Endothelial cell of umbilical vein (primary cell): ENCODE results near the gene RNGTT. TPM values are rescaled to one million over a fixed set of nuclear protein-coding genes. Genes with fewer than 3 reads are reported as not detected.

Experiments
- BruUV-seq: library from RNA; stranded (reverse); fragments of 400-500 nt; replicated peaks from 2 replicates; lab custom pipeline; 2021; lab: Mats Ljungman, UMichigan
- CTCF ChIA-PET: fragments of 300-600, 350-600 bp; sonication (Branson Sonifier 250); formaldehyde crosslinking; loops from one replicate; lab custom pipeline; 2021; ENCODE audit warnings: antibody characterized with exemption, inconsistent platforms; lab: Charles Lee
- POLR2A ChIA-PET: fragments of 300-600, 350-600 bp; sonication (Branson Sonifier 250); formaldehyde crosslinking; loops from one replicate; lab custom pipeline; 2021; ENCODE audit warnings: antibody characterized with exemption, inconsistent platforms; lab: Charles Lee
- DNase-seq: peaks from one replicate; pipeline ENCODE4 v3.0.0-alpha.2; 2011; ENCODE audit warnings: low read depth, low spot score
- FAIRE-seq: peaks from 2 replicates; lab custom pipeline; 2011; peaks lifted over from hg19 to GRCh38; lab: Jason Lieb, UNC
- H2AFZ ChIP-seq: 2 replicates; pipeline ENCODE4 v1.6.0; 2012; ENCODE audit warnings: low read depth, low read length, control low read depth, inconsistent platforms
- H3K27ac ChIP-seq: 2 replicates; pipeline ENCODE4 v1.5.1; 2011; ENCODE audit warnings: low read depth, mild to moderate bottlenecking, control low read depth, low read length, moderate library complexity; ENCODE audit not compliant: insufficient read depth
- H3K27me3 ChIP-seq, 2 experiments: 2 replicates each; pipeline versions ENCODE4 v1.6.0 to v1.6.1; 2011; ENCODE audit warnings: low read length in 2 of 2, mixed read lengths in 1 of 2; ENCODE audit not compliant: control insufficient read depth in 2 of 2, insufficient read depth in 2 of 2
- H3K36me3 ChIP-seq, 2 experiments: 2 replicates in 1 of 2; 3 replicates in 1 of 2; pipeline ENCODE4 v1.5.1; 2011; ENCODE audit warnings: low read length in 2 of 2, mild to moderate bottlenecking in 1 of 2, moderate library complexity in 1 of 2; ENCODE audit not compliant: control insufficient read depth in 2 of 2, insufficient read depth in 2 of 2; ENCODE audit errors: extremely low read depth in 1 of 2
- H3K4me1 ChIP-seq: 3 replicates; pipeline ENCODE4 v1.5.1; 2011; ENCODE audit warnings: mild to moderate bottlenecking, low read length; ENCODE audit not compliant: control insufficient read depth, insufficient read depth; ENCODE audit errors: extremely low read depth
- H3K4me2 ChIP-seq: 2 replicates; pipeline ENCODE4 v1.6.1; 2011; ENCODE audit warnings: low read length, control low read depth, mixed read lengths; ENCODE audit not compliant: insufficient read depth
- H3K4me3 ChIP-seq, 3 experiments: fragments of 200-600 bp in 1 of 3; sonication (generic), shearing (Covaris generic) in 1 of 3; replicated peaks in 1 of 3; 2 replicates each; pipeline ENCODE4 v1.5.1; 2011 to 2016; ENCODE audit warnings: control low read depth in 3 of 3, low read length in 3 of 3, mild to moderate bottlenecking in 2 of 3, inconsistent platforms in 1 of 3, low read depth in 1 of 3, moderate library complexity in 1 of 3; ENCODE audit not compliant: insufficient read depth in 1 of 3
- H3K79me2 ChIP-seq: 2 replicates; pipeline ENCODE4 v1.6.0; 2012; ENCODE audit warnings: low read length, inconsistent platforms; ENCODE audit not compliant: control insufficient read depth, insufficient read depth
- H3K9ac ChIP-seq: replicated peaks from 2 replicates; pipeline ENCODE3; 2011; ENCODE audit warnings: low read length, control low read depth; ENCODE audit not compliant: insufficient read depth; ENCODE audit errors: extremely low read depth
- H3K9me1 ChIP-seq: replicated peaks from 3 replicates; pipeline ENCODE4 v1.6.0; 2011; ENCODE audit warnings: mild to moderate bottlenecking, low read length; ENCODE audit not compliant: control insufficient read depth, insufficient read depth; ENCODE audit errors: extremely low read depth
- H3K9me3 ChIP-seq: replicated peaks from 2 replicates; pipeline ENCODE4 v1.5.1; 2012; ENCODE audit warnings: low read length, inconsistent platforms; ENCODE audit not compliant: control insufficient read depth, insufficient read depth
- H4K20me1 ChIP-seq: replicated peaks from 2 replicates; pipeline ENCODE3; 2011; ENCODE audit warnings: mild to moderate bottlenecking, low read length; ENCODE audit not compliant: control insufficient read depth, insufficient read depth; ENCODE audit errors: extremely low read depth
- CTCF ChIP-seq, 2 donors: IDR thresholded peaks; 1 replicate in 1 of 2; 2 replicates in 1 of 2; pipeline ENCODE4 v1.5.1; 2011; ENCODE audit warnings: low read length in 2 of 2, mild to moderate bottlenecking in 2 of 2, moderate library complexity in 2 of 2, control low read depth in 1 of 2, inconsistent platforms in 1 of 2, low read depth in 1 of 2; ENCODE audit not compliant: insufficient read depth in 1 of 2; ENCODE audit errors: extremely low read depth in 1 of 2
- EZH2 ChIP-seq: IDR thresholded peaks from 2 replicates; pipeline ENCODE4 v1.6.1; 2012; ENCODE audit warnings: borderline replicate concordance, low read depth, mild to moderate bottlenecking, moderate library complexity, low read length, inconsistent platforms; ENCODE audit not compliant: severe bottlenecking
- FOS ChIP-seq: IDR thresholded peaks from 2 replicates; pipeline ENCODE4 v1.6.1; 2011; ENCODE audit warnings: mild to moderate bottlenecking, low read length, moderate library complexity, borderline replicate concordance; ENCODE audit not compliant: insufficient read depth
- GATA2 ChIP-seq: IDR thresholded peaks from 2 replicates; pipeline ENCODE4 v1.7.0; 2011; ENCODE audit warnings: low read depth, mild to moderate bottlenecking, moderate library complexity, mixed read lengths, low read length; ENCODE audit not compliant: insufficient read length, insufficient read depth
- JUN ChIP-seq: IDR thresholded peaks from 2 replicates; pipeline ENCODE4 v1.6.1; 2011; ENCODE audit warnings: borderline replicate concordance, low read depth; ENCODE audit not compliant: insufficient read length, insufficient read depth
- MAX ChIP-seq: IDR thresholded peaks from 2 replicates; pipeline ENCODE4 v1.6.1; 2011; ENCODE audit not compliant: insufficient read depth, insufficient read length
- MYC ChIP-seq: IDR thresholded peaks from one replicate; pipeline ENCODE4 v1.6.1; 2011; ENCODE audit warnings: mild to moderate bottlenecking, low read depth, low read length
- POLR2A ChIP-seq: IDR thresholded peaks from 2 replicates; pipeline ENCODE4 v1.6.1; 2012; ENCODE audit warnings: low read depth, mild to moderate bottlenecking, control low read depth, low read length
- POLR2AphosphoS5 ChIP-seq: IDR thresholded peaks from 2 replicates; pipeline ENCODE4 v1.6.1; 2012; ENCODE audit warnings: low read depth, mild to moderate bottlenecking, control low read depth, low read length, moderate library complexity; ENCODE audit not compliant: insufficient read depth
- dilution Hi-C: fragments of 300-500 bp; cut with MboI; formaldehyde crosslinking; loops from one replicate; pipeline ENCODE4 v1.15.0; 2019; ENCODE audit warnings: low sequenced_read_pairs; ENCODE audit not compliant: extremely low pct_ligation_motif_present
- intact Hi-C: fragments of 100-400 bp; cut with micrococcal nuclease; formaldehyde crosslinking; loops from one replicate; pipeline ENCODE4 v1.10.0; 2022
- polyA plus RNA-seq, 4 experiments: library from polyadenylated mRNA; depleted of rRNA in 3 of 4; stranded (reverse) in 3 of 4; unstranded in 1 of 4; fragments of >200 nt; gene quantifications; 2 replicates each; pipeline versions ENCODE4 v1.2.1 to v1.2.3, GENCODE V29; 2011 to 2012; ENCODE audit warnings: missing spikeins in 1 of 4
- total RNA-seq: library from RNA; stranded (reverse); gene quantifications from 2 replicates; pipeline ENCODE4 v1.2.3, GENCODE V29; 2021

The RNGTT gene
- total and polyA plus RNA-seq, 2 donors (not counting 3 experiments of a cell fraction or from before 2014, with no cell fraction given), result 2.1 to 13.1 TPM

- ChIA-PET POLR2A (no interaction called here), CTCF (no interaction called here)
- Histone ChIP-seq H3K9me1 (no peaks in the 10 kb centered on the region), H3K36me3 (no peaks in the 10 kb centered on the region), H3K4me2 (no peak overlapping the region), H4K20me1 (no peaks in the 10 kb centered on the region), H3K27ac (no peak overlapping the region), H2AFZ (no peak overlapping the region), H3K79me2 (no peaks in the 10 kb centered on the region), H3K4me3 (no peak overlapping the region), H3K4me1 (no peaks in the 10 kb centered on the region), H3K27me3 (no peaks in the 10 kb centered on the region), H3K9ac (no peak overlapping the region), H3K9me3 (no peaks in the 10 kb centered on the region)
- DNase-seq (no peak), FAIRE-seq (no peak)
- intact Hi-C loops, result no loop called here
- BruUV-seq, result no TSS peak
- dilution Hi-C loops, result no loop called here
- TF ChIP-seq GATA2 (no peak), JUN (no peak), EZH2 (no peak), MYC (no peak), MAX (no peak), FOS (no peak), CTCF (IDR thresholded peaks at IDR 0.05; ENCODE audit: extremely low read depth in 1 of 2, insufficient read depth in 1 of 2, low read depth in 1 of 2, low read length in 2 of 2) (no peak), POLR2A (no peak), POLR2AphosphoS5 (no peak)
These were observed 353.4 kb downstream of the RNGTT start for GRCh38 chr6:88609983-88610382.
